GM12892 (cell line): ENCODE measurements around the gene CRIP2.

Source experiments
- POLR2A ChIP-seq: IDR thresholded peaks from 2 replicates; pipeline ENCODE4 v1.6.1; 2011; ENCODE audit warnings: low read depth, low read length, control low read depth
- POLR2AphosphoS5 ChIP-seq: IDR thresholded peaks from 2 replicates; pipeline ENCODE4 v1.6.1; 2011; ENCODE audit warnings: low read depth, low read length, control low read depth

DNA sequence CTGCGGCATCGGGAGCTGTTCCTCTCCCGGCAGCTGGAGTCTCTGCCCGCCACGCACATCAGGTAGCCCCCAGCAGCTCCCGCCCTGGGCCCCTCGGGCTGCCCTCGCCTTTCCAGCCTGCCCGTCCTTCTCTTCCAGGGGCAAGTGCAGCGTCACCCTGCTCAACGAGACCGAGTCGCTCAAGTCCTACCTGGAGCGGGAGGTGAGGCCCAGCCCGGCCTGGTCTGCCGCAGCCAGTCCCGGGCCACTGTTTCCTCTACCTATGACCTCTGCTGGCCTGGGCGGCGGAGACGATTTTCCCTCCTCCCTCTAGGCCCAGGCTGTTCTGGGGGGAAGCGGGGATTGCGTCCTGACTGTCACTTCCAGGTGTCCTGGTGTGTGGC lies 24.5 kb upstream of the CRIP2 start:
- TF ChIP-seq POLR2A (no peak), POLR2AphosphoS5 (no peak)
